GM23338 (cell line): ENCODE results near the gene PPP1R27.

Experiments
- CREB1 ChIP-seq: fragments of 250-450 bp; sonication (Bioruptor Pico); IDR thresholded peaks from 2 replicates; pipeline ENCODE4 v1.5.0; 2020; ENCODE audit warnings: low read depth, mild to moderate bottlenecking, moderate library complexity
- CTCF ChIP-seq, 2 experiments: fragments of 200-600 bp in 1 of 2; sonication (generic) in 1 of 2; conservative IDR thresholded peaks; 2 replicates each; pipeline versions ENCODE4 v1.5.1 to v1.6.1; 2016 to 2017; ENCODE audit warnings: antibody characterized with exemption in 2 of 2, low read depth in 2 of 2, mild to moderate bottlenecking in 2 of 2, moderate library complexity in 1 of 2
- ETS1 ChIP-seq: IDR thresholded peaks from 2 replicates; pipeline ENCODE4 v1.6.1; 2016; ENCODE audit warnings: antibody characterized with exemption
- EZH2 ChIP-seq: fragments of 200-600 bp; sonication (generic); IDR thresholded peaks from one replicate; pipeline ENCODE4 v1.8.0; 2017; ENCODE audit warnings: antibody characterized with exemption, mild to moderate bottlenecking, low read depth; ENCODE audit not compliant: unreplicated experiment
- EZH2phosphoT487 ChIP-seq: fragments of 200-600 bp; sonication (generic); IDR thresholded peaks from one replicate; pipeline ENCODE4 v1.8.1; 2018; ENCODE audit warnings: antibody characterized with exemption; ENCODE audit not compliant: unreplicated experiment
- JUNB ChIP-seq: IDR thresholded peaks from one replicate; pipeline ENCODE4 v1.6.1; 2016; ENCODE audit warnings: antibody characterized with exemption; ENCODE audit not compliant: unreplicated experiment
- NANOG ChIP-seq: IDR thresholded peaks from 2 replicates; pipeline ENCODE4 v1.6.1; 2016; ENCODE audit warnings: antibody characterized with exemption, borderline replicate concordance
- POLR2AphosphoS5 ChIP-seq: IDR thresholded peaks from 2 replicates; pipeline ENCODE4 v1.6.1; 2016; ENCODE audit warnings: antibody characterized with exemption, low read depth
- REST ChIP-seq: IDR thresholded peaks from one replicate; pipeline ENCODE4 v1.6.1; 2018; ENCODE audit warnings: antibody characterized with exemption; ENCODE audit not compliant: unreplicated experiment
- STAT1 ChIP-seq: IDR thresholded peaks from one replicate; pipeline ENCODE4 v1.6.1; 2016; ENCODE audit warnings: antibody characterized with exemption; ENCODE audit not compliant: unreplicated experiment
- ZNF114 ChIP-seq: fragments of 250-450 bp; sonication (Bioruptor Pico); IDR thresholded peaks from 2 replicates; pipeline ENCODE4 v1.5.0; 2020; ENCODE audit warnings: mild to moderate bottlenecking, moderate library complexity
- ZNF462 ChIP-seq: fragments of 250-450 bp; sonication (Bioruptor Pico); IDR thresholded peaks from 2 replicates; pipeline ENCODE4 v1.5.0; 2020; ENCODE audit warnings: mild to moderate bottlenecking, moderate library complexity

GRCh38 chr17:81879121-81879520 is 44.3 kb upstream of the PPP1R27 start:
- TF ChIP-seq REST (no peak), EZH2phosphoT487 (no peak), CTCF (conservative IDR thresholded peaks at IDR 0.05; ENCODE audit: low read depth in 2 of 2) (no peak), EZH2 (no peak), NANOG (no peak), ZNF462 (no peak), STAT1 (no peak), POLR2AphosphoS5 (no peak), ZNF114 (CRISPR knock-in tag) (no peak), CREB1 (no peak), ETS1 (no peak), JUNB (no peak)
